Fibroblast of lung (primary cell): Measurements from ENCODE around the gene PRKAG2.

Experiments
- CTCF ChIP-seq, 2 donors: IDR thresholded peaks in 1 of 2; conservative IDR thresholded peaks in 1 of 2; 1 replicate in 1 of 2; 2 replicates in 1 of 2; pipeline ENCODE4 v1.5.1; 2011 to 2012; ENCODE audit warnings: low read length in 2 of 2, control low read depth in 1 of 2, inconsistent platforms in 1 of 2, low read depth in 1 of 2, mild to moderate bottlenecking in 1 of 2
- EZH2 ChIP-seq: IDR thresholded peaks from 2 replicates; pipeline ENCODE4 v1.5.1; 2012; ENCODE audit warnings: low read length, control low read depth, mild to moderate bottlenecking; ENCODE audit errors: missing control alignments

GRCh38 chr7:151690606-151691005 is 186.3 kb downstream of the PRKAG2 start:
- TF ChIP-seq EZH2 (no peak), CTCF (conservative IDR thresholded peaks at IDR 0.05 in 1 of 2, IDR thresholded peaks at IDR 0.05 in 1 of 2; ENCODE audit: low read depth in 1 of 2, low read length in 2 of 2) (no peak)
